Keratinocyte (primary cell): ENCODE measurements around the gene FAM20C. TPM values are rescaled to one million over a fixed set of nuclear protein-coding genes. Genes with fewer than 3 reads are reported as not detected.

Experiments used
- DNase-seq: peaks from one replicate; pipeline ENCODE4 v3.0.0-alpha.2; 2011; ENCODE audit warnings: low read depth, missing footprints, low spot score
- FAIRE-seq: peaks from 2 replicates; lab custom pipeline; 2011; peaks lifted over from hg19 to GRCh38; lab: Jason Lieb, UNC
- H2AFZ ChIP-seq: 2 replicates; pipeline ENCODE4 v1.6.0; 2012; ENCODE audit warnings: low read length, control low read depth, inconsistent platforms; ENCODE audit not compliant: control insufficient read depth
- H3K27ac ChIP-seq: 2 replicates; pipeline ENCODE4 v1.5.1; 2011; ENCODE audit warnings: low read length; ENCODE audit not compliant: control insufficient read depth, insufficient read depth
- H3K27me3 ChIP-seq: 3 replicates; pipeline ENCODE4 v1.6.0; 2011; ENCODE audit warnings: low read length; ENCODE audit not compliant: control insufficient read depth, insufficient read depth; ENCODE audit errors: extremely low read depth
- H3K36me3 ChIP-seq, 2 experiments: 2 replicates in 1 of 2; 3 replicates in 1 of 2; pipeline ENCODE4 v1.5.1; 2011; ENCODE audit warnings: low read length in 2 of 2, mild to moderate bottlenecking in 1 of 2; ENCODE audit not compliant: control insufficient read depth in 2 of 2, insufficient read depth in 2 of 2; ENCODE audit errors: extremely low read depth in 1 of 2
- H3K4me1 ChIP-seq: 3 replicates; pipeline ENCODE4 v1.5.1; 2011; ENCODE audit warnings: low read length; ENCODE audit not compliant: control insufficient read depth, insufficient read depth; ENCODE audit errors: extremely low read depth
- H3K4me2 ChIP-seq: 3 replicates; pipeline ENCODE4 v1.6.0; 2011; ENCODE audit warnings: low read depth, low read length; ENCODE audit not compliant: control insufficient read depth, insufficient read depth; ENCODE audit errors: extremely low read depth
- H3K4me3 ChIP-seq, 3 experiments: fragments of 200-600 bp in 1 of 3; sonication (generic) in 1 of 3; 2 replicates in 2 of 3; 3 replicates in 1 of 3; pipeline ENCODE4 v1.5.1; 2011 to 2016; ENCODE audit warnings: low read length in 3 of 3, mild to moderate bottlenecking in 3 of 3, control low read depth in 2 of 3, inconsistent platforms in 1 of 3, low read depth in 1 of 3, mixed read lengths in 1 of 3, mixed run types in 1 of 3, moderate library complexity in 1 of 3; ENCODE audit not compliant: control insufficient read depth in 2 of 3, insufficient read depth in 2 of 3; ENCODE audit errors: extremely low read depth in 1 of 3
- H3K79me2 ChIP-seq: 2 replicates; pipeline ENCODE4 v1.6.0; 2012; ENCODE audit warnings: low read length; ENCODE audit not compliant: control insufficient read depth, insufficient read depth
- H3K9ac ChIP-seq: 3 replicates; pipeline ENCODE4 v1.6.0; 2011; ENCODE audit warnings: low read length; ENCODE audit not compliant: control insufficient read depth, insufficient read depth; ENCODE audit errors: extremely low read depth
- H3K9me1 ChIP-seq: 3 replicates; pipeline ENCODE4 v1.6.0; 2011; ENCODE audit warnings: low read length; ENCODE audit not compliant: control insufficient read depth, insufficient read depth; ENCODE audit errors: extremely low read depth
- H3K9me3 ChIP-seq: 2 replicates; pipeline ENCODE4 v1.5.1; 2012; ENCODE audit warnings: low read depth, low read length; ENCODE audit not compliant: control insufficient read depth
- H4K20me1 ChIP-seq: 3 replicates; pipeline ENCODE4 v1.6.0; 2011; ENCODE audit warnings: low read length; ENCODE audit not compliant: control insufficient read depth, insufficient read depth; ENCODE audit errors: extremely low read depth
- CTCF ChIP-seq, 3 experiments: IDR thresholded peaks in 1 of 3; conservative IDR thresholded peaks in 1 of 3; optimal IDR thresholded peaks in 1 of 3; 2 replicates in 2 of 3; 3 replicates in 1 of 3; pipeline versions ENCODE3 to v1.5.1; 2011; ENCODE audit warnings: low read length in 3 of 3, mild to moderate bottlenecking in 3 of 3, moderate library complexity in 2 of 3, control low read depth in 1 of 3, inconsistent platforms in 1 of 3; ENCODE audit not compliant: insufficient read depth in 2 of 3; ENCODE audit errors: extremely low read depth in 1 of 3
- EZH2 ChIP-seq: IDR thresholded peaks from one replicate; pipeline ENCODE4 v1.6.1; 2012; ENCODE audit warnings: inconsistent platforms, mild to moderate bottlenecking, low read length, moderate library complexity
- dilution Hi-C: fragments of 300-500 bp; cut with MboI; formaldehyde crosslinking; loops from one replicate; pipeline ENCODE4 v1.7.0; 2020; ENCODE audit warnings: low sequenced_read_pairs; ENCODE audit not compliant: extremely low pct_ligation_motif_present
- polyA plus RNA-seq, 5 experiments: library from polyadenylated mRNA; depleted of rRNA in 3 of 5; stranded (reverse) in 3 of 5; stranded (forward) in 1 of 5; unstranded in 1 of 5; fragments of >200 nt; gene quantifications; 1 replicate in 1 of 5; 2 replicates in 3 of 5; 3 replicates in 1 of 5; pipeline versions ENCODE4 v1.2.1 to v1.2.3, GENCODE V29; 2011 to 2012; ENCODE audit warnings: missing spikeins in 2 of 5, low read depth in 1 of 5, low replicate concordance in 1 of 5

FAM20C gene
- polyA plus RNA-seq, 1 donor (not counting 4 experiments of a cell fraction or from before 2014, with no cell fraction given): 3.8 TPM

GRCh38 chr7:268991-269390 lies 76.6 kb downstream of the FAM20C start:
- Histone ChIP-seq H3K27me3 (peaks cover 7% of the 10 kb centered on the region), H3K9me3 (no peaks in the 10 kb centered on the region), H3K4me1 (no peaks in the 10 kb centered on the region), H3K4me3 (no peak overlapping the region), H3K36me3 (no peaks in the 10 kb centered on the region), H4K20me1 (no peaks in the 10 kb centered on the region), H3K9me1 (no peaks in the 10 kb centered on the region), H3K79me2 (no peaks in the 10 kb centered on the region), H3K4me2 (no peak overlapping the region), H3K27ac (no peak overlapping the region), H3K9ac (no peak overlapping the region), H2AFZ (no peak overlapping the region)
- no peak for FAIRE-seq
- no peak for DNase-seq
- dilution Hi-C loops: no loop called here
- TF ChIP-seq EZH2: no peak
- TF ChIP-seq CTCF (optimal IDR thresholded peaks at IDR 0.05 in 1 of 3, IDR thresholded peaks at IDR 0.05 in 1 of 3, conservative IDR thresholded peaks at IDR 0.05 in 1 of 3; ENCODE audit: extremely low read depth in 1 of 3, insufficient read depth in 2 of 3, low read length in 3 of 3): no peak

- no peaks in the 10 kb centered on the region for H3K36me3 ChIP-seq
- H3K27me3 ChIP-seq: peaks cover 4% of the 10 kb centered on the region
- no peak overlapping the region for H3K4me3 ChIP-seq
- no peaks in the 10 kb centered on the region for H3K9me1 ChIP-seq
- H3K4me1 ChIP-seq: no peaks in the 10 kb centered on the region
- dilution Hi-C loops: no loop called here
- H3K79me2 ChIP-seq: no peaks in the 10 kb centered on the region
- FAIRE-seq (no peak), DNase-seq (no peak)
- H3K9me3 ChIP-seq: no peaks in the 10 kb centered on the region
- no peak for TF ChIP-seq CTCF (optimal IDR thresholded peaks at IDR 0.05 in 1 of 3, IDR thresholded peaks at IDR 0.05 in 1 of 3, conservative IDR thresholded peaks at IDR 0.05 in 1 of 3; ENCODE audit: extremely low read depth in 1 of 3, insufficient read depth in 2 of 3, low read length in 3 of 3)
- TF ChIP-seq EZH2: no peak
- H3K9ac ChIP-seq: no peak overlapping the region
- H2AFZ ChIP-seq: no peak overlapping the region
- no peak overlapping the region for H3K27ac ChIP-seq
- H3K4me2 ChIP-seq: no peak overlapping the region
- H4K20me1 ChIP-seq: no peaks in the 10 kb centered on the region
These were observed 77.3 kb downstream of the FAM20C start for GRCh38 chr7:269721-270120.
